SK-N-SH (cell line): ENCODE data around the gene SKI. TPM values are rescaled to one million over a fixed set of nuclear protein-coding genes. Genes with fewer than 3 reads are reported as not detected.

Experiments
- CTCF ChIA-PET: fragments of 300-600, 350-600 bp; formaldehyde crosslinking; extraction: SDS; loops from one replicate; lab custom pipeline; 2021; lab: Yijun Ruan, JAX
- POLR2A ChIA-PET: fragments of 350-600 bp; sonication (Branson Sonifier 250); formaldehyde crosslinking; extraction: SDS; loops from one replicate; lab custom pipeline; 2020; ENCODE audit warnings: antibody characterized with exemption, inconsistent platforms; lab: Yijun Ruan, JAX
- DNase-seq: peaks from one replicate; pipeline ENCODE4 v3.0.0; 2012
- H2AFZ ChIP-seq: fragments of 200-600 bp; sonication (generic); 2 replicates; pipeline ENCODE4 v1.8.1; 2016; ENCODE audit warnings: antibody characterized with exemption, mild to moderate bottlenecking, low read depth
- H3F3A ChIP-seq: fragments of 200-600 bp; sonication (generic); replicated peaks from 2 replicates; pipeline ENCODE3; 2016; ENCODE audit warnings: antibody characterized with exemption, mild to moderate bottlenecking; ENCODE audit not compliant: insufficient read depth
- H3K27ac ChIP-seq, 2 experiments: fragments of 200-500 bp in 1 of 2; fragments of 200-600 bp in 1 of 2; sonication (Bioruptor generic) in 1 of 2; sonication (generic), shearing (Covaris generic) in 1 of 2; 2 replicates each; pipeline versions ENCODE4 v1.5.1 to v1.6.1; 2014 to 2016; ENCODE audit warnings: low read depth in 2 of 2, inconsistent platforms in 1 of 2, low read length in 1 of 2, mild to moderate bottlenecking in 1 of 2, mixed read lengths in 1 of 2
- H3K27me3 ChIP-seq: fragments of 200-600 bp; sonication (generic), shearing (Covaris generic); 2 replicates; pipeline ENCODE4 v1.6.1; 2016; ENCODE audit warnings: mixed run types; ENCODE audit not compliant: insufficient read depth
- H3K36me3 ChIP-seq, 2 experiments: fragments of 200-500 bp in 1 of 2; fragments of 200-600 bp in 1 of 2; sonication (Bioruptor generic) in 1 of 2; sonication (generic) in 1 of 2; replicated peaks in 1 of 2; 2 replicates each; pipeline versions ENCODE3 to v1.5.1; 2014 to 2016; ENCODE audit warnings: low read length in 1 of 2, mild to moderate bottlenecking in 1 of 2; ENCODE audit not compliant: insufficient read depth in 2 of 2, control insufficient read depth in 1 of 2
- H3K4me1 ChIP-seq, 2 experiments: fragments of 200-500 bp in 1 of 2; fragments of 200-600 bp in 1 of 2; sonication (Bioruptor generic) in 1 of 2; sonication (generic), shearing (Covaris generic) in 1 of 2; 2 replicates each; pipeline versions ENCODE4 v1.5.1 to v1.6.1; 2014 to 2016; ENCODE audit warnings: low read depth in 1 of 2, low read length in 1 of 2, mixed run types in 1 of 2; ENCODE audit not compliant: insufficient read depth in 2 of 2, control insufficient read depth in 1 of 2
- H3K4me2 ChIP-seq: fragments of 200-600 bp; sonication (generic), shearing (Covaris generic); 2 replicates; pipeline ENCODE4 v1.6.1; 2017; ENCODE audit warnings: mixed run types
- H3K4me3 ChIP-seq, 2 experiments: fragments of 200-500 bp in 1 of 2; fragments of 200-600 bp in 1 of 2; sonication (Bioruptor generic) in 1 of 2; sonication (generic), shearing (Covaris generic) in 1 of 2; 2 replicates each; pipeline versions ENCODE4 v1.5.1 to v1.8.1; 2014 to 2016; ENCODE audit warnings: low read depth in 2 of 2, inconsistent platforms in 1 of 2, low read length in 1 of 2, mild to moderate bottlenecking in 1 of 2, mixed read lengths in 1 of 2, moderate library complexity in 1 of 2
- H3K79me2 ChIP-seq: fragments of 200-600 bp; sonication (generic); 2 replicates; pipeline ENCODE4 v1.8.1; 2017; ENCODE audit warnings: mild to moderate bottlenecking; ENCODE audit not compliant: insufficient read depth
- H3K9ac ChIP-seq: fragments of 200-600 bp; sonication (generic); 2 replicates; pipeline ENCODE4 v1.6.1; 2017; ENCODE audit warnings: mixed run types
- H3K9me2 ChIP-seq: fragments of 200-600 bp; sonication (generic); 2 replicates; pipeline ENCODE4 v1.6.1; 2017; ENCODE audit warnings: mixed run types
- H3K9me3 ChIP-seq: fragments of 200-600 bp; sonication (generic); 2 replicates; pipeline ENCODE4 v1.6.1; 2017; ENCODE audit warnings: mixed run types, mild to moderate bottlenecking, moderate library complexity
- H4K20me1 ChIP-seq: fragments of 200-600 bp; sonication (generic); 2 replicates; pipeline ENCODE4 v1.6.1; 2017; ENCODE audit warnings: mild to moderate bottlenecking, mixed run types; ENCODE audit not compliant: insufficient read depth
- EZH2phosphoT487 ChIP-seq: fragments of 200-600 bp; sonication (generic); IDR thresholded peaks from 2 replicates; pipeline ENCODE4 v1.6.1; 2017; ENCODE audit warnings: low read depth, mixed run types, mild to moderate bottlenecking, antibody characterized with exemption, moderate library complexity, borderline replicate concordance
- FOSL2 ChIP-seq: IDR thresholded peaks from 2 replicates; pipeline ENCODE4 v1.4.0; 2012; ENCODE audit warnings: low read depth, mild to moderate bottlenecking, moderate library complexity, borderline replicate concordance
- FOXM1 ChIP-seq: IDR thresholded peaks from 2 replicates; pipeline ENCODE4 v1.4.0; 2012; ENCODE audit warnings: low read depth, mild to moderate bottlenecking
- JUND ChIP-seq: IDR thresholded peaks from 2 replicates; pipeline ENCODE4 v1.4.0; 2012
- MEF2A ChIP-seq: IDR thresholded peaks from 2 replicates; pipeline ENCODE4 v1.4.0; 2012; ENCODE audit warnings: low read depth, borderline replicate concordance
- NFIC ChIP-seq: IDR thresholded peaks from 2 replicates; pipeline ENCODE4 v1.4.0; 2012; ENCODE audit warnings: borderline replicate concordance
- RAD21 ChIP-seq: IDR thresholded peaks from 2 replicates; pipeline ENCODE4 v1.6.1; 2012; ENCODE audit warnings: mild to moderate bottlenecking, low read length
- TCF12 ChIP-seq: IDR thresholded peaks from 2 replicates; pipeline ENCODE4 v1.4.0; 2012
- YY1 ChIP-seq: IDR thresholded peaks from 2 replicates; pipeline ENCODE4 v1.4.0; 2012; ENCODE audit warnings: low read depth, mild to moderate bottlenecking
- WGBS: methylation state at CpG from one replicate; pipeline ENCODE4 v1.1.6; 2017; ENCODE audit warnings: low lambda C conversion rate; 5-methylcytosine and 5-hydroxymethylcytosine counted together
- polyA plus RNA-seq, 3 experiments: library from polyadenylated mRNA; depleted of rRNA; stranded (reverse); fragments of >200 nt; gene quantifications; 2 replicates each; pipeline ENCODE4 v1.2.3, GENCODE V29; 2012
- TF ChIP-seq, protein P1 (sequence below): IDR thresholded peaks from 2 replicates; pipeline ENCODE4; 2012
- TF ChIP-seq, protein P2 (sequence below): fragments of 150-350 bp; IDR thresholded peaks from 2 replicates; pipeline ENCODE4 v1.6.1; 2016; ENCODE audit warnings: mild to moderate bottlenecking, low read depth, low read length
- TF ChIP-seq, protein P3 (sequence below): fragments of 150-350 bp; IDR thresholded peaks from 2 replicates; pipeline ENCODE4 v1.6.1; 2017; ENCODE audit warnings: antibody characterized with exemption, low read length, low read depth, borderline replicate concordance

Gene SKI
- polyA plus RNA-seq, 1 of the 3 experiments (the other 2 are of a cell fraction) = 7.2 TPM

DNA sequence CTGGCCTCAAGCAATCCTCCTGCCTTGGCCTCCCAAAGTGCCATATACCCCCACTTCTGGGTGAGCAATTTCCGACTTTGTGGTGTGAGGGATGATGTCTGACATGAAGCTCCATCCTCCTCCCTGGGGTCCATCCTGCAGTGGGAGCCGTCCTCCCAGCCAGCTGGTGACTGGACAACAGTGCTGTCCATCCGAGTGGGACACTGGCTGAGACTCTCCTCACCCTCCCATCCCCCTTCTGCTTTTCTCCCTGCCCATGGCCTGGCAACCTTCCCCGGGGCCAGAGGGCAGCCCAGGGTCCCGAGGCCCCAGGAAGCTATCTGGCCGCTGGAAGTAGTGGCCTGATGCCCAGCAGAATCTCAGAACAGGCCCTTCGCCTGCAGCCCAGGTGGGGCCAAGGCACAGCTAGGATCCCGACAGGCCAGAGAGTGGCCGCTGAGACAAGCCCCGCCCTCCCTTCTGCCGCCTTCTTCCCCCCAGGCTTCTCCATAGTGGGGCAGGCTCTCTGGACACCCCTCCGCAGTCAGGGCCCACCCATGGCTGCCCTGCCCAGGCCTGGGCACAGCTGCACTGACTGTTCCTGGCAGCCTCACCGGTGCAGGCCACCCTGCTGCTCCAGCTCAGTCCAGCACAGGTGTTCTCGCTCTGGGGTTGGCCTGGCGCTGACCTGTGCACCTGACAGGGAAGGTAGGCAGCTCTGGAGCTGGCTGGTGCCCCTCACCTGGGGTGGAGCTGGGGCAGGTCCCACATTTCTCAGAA lies 25.1 kb upstream of the SKI start:
- no peak overlapping the region; a peak in 1 of 4 replicates for H3K27ac ChIP-seq
- DNase-seq = no peak
- H4K20me1 ChIP-seq = no peaks in the 10 kb centered on the region
- H3K9me3 ChIP-seq = no peaks in the 10 kb centered on the region
- no peak overlapping the region for H3K4me2 ChIP-seq
- H3K4me3 ChIP-seq = no peak overlapping the region
- peaks cover 5 to 28% of the 10 kb centered on the region in 2 experiments; a peak in 1 of 4 replicates for H3K4me1 ChIP-seq
- no peak overlapping the region for H2AFZ ChIP-seq
- WGBS = 100% methylated on average over 3 of the region's 15 CpGs
- TF ChIP-seq, protein P1, sequence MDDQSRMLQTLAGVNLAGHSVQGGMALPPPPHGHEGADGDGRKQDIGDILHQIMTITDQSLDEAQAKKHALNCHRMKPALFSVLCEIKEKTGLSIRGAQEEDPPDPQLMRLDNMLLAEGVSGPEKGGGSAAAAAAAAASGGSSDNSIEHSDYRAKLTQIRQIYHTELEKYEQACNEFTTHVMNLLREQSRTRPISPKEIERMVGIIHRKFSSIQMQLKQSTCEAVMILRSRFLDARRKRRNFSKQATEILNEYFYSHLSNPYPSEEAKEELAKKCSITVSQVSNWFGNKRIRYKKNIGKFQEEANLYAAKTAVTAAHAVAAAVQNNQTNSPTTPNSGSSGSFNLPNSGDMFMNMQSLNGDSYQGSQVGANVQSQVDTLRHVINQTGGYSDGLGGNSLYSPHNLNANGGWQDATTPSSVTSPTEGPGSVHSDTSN = no peak
- TF ChIP-seq RAD21 = no peak
- no peak for TF ChIP-seq YY1
- TF ChIP-seq NFIC = no peak
- no peak for TF ChIP-seq MEF2A
- TF ChIP-seq EZH2phosphoT487 = no peak
- H3K27me3 ChIP-seq = no peaks in the 10 kb centered on the region
- ChIA-PET CTCF (interaction anchor here (0.9 to 11.4 kb wide), 6 partner anchors 8 to 189 kb away, joined by 3 to 292 read pairs (median 6); partner anchors contain the start of genes FAAP20, MORN1 and RER1), POLR2A (no interaction called here)
- H3F3A ChIP-seq = no peaks in the 10 kb centered on the region
- no peak overlapping the region for H3K9ac ChIP-seq
- no peaks in the 10 kb centered on the region for H3K79me2 ChIP-seq
- no peaks in the 10 kb centered on the region for H3K9me2 ChIP-seq
- no peaks in the 10 kb centered on the region for H3K36me3 ChIP-seq

DNA sequence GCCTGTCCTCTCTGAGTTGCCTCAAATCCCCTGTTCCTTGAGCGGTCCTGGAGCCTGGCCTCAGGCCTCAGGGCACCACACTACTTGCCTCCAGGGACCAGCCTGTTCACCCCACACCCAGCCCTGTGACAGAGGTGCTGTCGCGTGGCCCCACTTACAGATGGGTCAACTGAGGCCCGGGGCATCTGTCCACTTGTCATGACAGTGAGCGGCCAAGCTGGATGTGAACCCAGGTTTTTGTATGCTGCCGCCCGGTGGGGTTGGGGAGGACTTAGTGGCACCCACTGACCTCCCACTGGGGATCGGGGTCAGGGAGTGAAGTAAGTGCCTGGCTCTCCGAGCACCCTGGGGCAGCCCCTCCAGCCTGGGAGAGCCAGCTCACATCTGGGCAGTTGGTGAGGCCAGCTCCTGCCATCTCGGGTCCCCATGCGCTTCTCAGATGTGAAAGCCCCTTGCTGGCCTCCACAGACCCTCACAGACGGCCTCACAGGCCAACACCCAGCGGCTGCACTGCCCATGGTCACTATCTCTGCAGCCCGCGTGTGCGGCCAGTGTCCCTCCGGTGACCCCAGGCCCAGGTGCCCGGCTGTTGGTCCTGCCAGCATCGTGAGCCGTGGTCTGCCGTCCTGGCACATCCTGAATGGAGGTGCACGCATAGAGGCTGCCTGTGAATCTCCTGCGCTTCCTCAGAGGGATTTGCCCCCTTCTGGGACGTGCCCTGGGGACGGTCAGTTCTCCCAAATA lies 24.3 kb upstream of the SKI start:
- H3K4me1 ChIP-seq = peaks cover 9 to 25% of the 10 kb centered on the region in 2 experiments; a peak in 2 of 4 replicates
- H3K27me3 ChIP-seq = no peaks in the 10 kb centered on the region
- peak overlapping the region; percentile 85; the same call in 1 of the 2 replicates for H3K4me2 ChIP-seq
- H3K9me3 ChIP-seq = no peaks in the 10 kb centered on the region
- ChIA-PET POLR2A (interaction anchor here (0.9 kb wide), 1 partner anchor 24 kb away, joined by 4 read pairs; no protein-coding TSS in a partner anchor), CTCF (interaction anchor here (0.9 to 11.4 kb wide), 4 partner anchors 8 to 184 kb away, joined by 3 to 292 read pairs (median 26); partner anchors contain the start of gene FAAP20)
- no peak overlapping the region; the same call in 1 of the 2 replicates for H2AFZ ChIP-seq
- no peak for TF ChIP-seq TCF12
- no peak for TF ChIP-seq FOXM1
- no peak for TF ChIP-seq NFIC
- no peak for TF ChIP-seq FOSL2
- TF ChIP-seq, protein P1 = no peak
- TF ChIP-seq, protein P2, sequence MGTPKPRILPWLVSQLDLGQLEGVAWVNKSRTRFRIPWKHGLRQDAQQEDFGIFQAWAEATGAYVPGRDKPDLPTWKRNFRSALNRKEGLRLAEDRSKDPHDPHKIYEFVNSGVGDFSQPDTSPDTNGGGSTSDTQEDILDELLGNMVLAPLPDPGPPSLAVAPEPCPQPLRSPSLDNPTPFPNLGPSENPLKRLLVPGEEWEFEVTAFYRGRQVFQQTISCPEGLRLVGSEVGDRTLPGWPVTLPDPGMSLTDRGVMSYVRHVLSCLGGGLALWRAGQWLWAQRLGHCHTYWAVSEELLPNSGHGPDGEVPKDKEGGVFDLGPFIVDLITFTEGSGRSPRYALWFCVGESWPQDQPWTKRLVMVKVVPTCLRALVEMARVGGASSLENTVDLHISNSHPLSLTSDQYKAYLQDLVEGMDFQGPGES = no peak
- TF ChIP-seq, protein P3, sequence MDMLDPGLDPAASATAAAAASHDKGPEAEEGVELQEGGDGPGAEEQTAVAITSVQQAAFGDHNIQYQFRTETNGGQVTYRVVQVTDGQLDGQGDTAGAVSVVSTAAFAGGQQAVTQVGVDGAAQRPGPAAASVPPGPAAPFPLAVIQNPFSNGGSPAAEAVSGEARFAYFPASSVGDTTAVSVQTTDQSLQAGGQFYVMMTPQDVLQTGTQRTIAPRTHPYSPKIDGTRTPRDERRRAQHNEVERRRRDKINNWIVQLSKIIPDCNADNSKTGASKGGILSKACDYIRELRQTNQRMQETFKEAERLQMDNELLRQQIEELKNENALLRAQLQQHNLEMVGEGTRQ = no peak
- no peak for TF ChIP-seq JUND
- DNase-seq = no peak
- H4K20me1 ChIP-seq = no peaks in the 10 kb centered on the region
- no peak overlapping the region; a peak in 1 of 4 replicates for H3K4me3 ChIP-seq
- H3K9me2 ChIP-seq = no peaks in the 10 kb centered on the region
- no peaks in the 10 kb centered on the region for H3F3A ChIP-seq
- no peak overlapping the region; the same call in 1 of the 2 replicates for H3K9ac ChIP-seq
- H3K27ac ChIP-seq = peak overlapping the region in 1 of 2 experiments; percentile 72; a peak in 1 of 4 replicates
- H3K79me2 ChIP-seq = no peaks in the 10 kb centered on the region
- no peaks in the 10 kb centered on the region for H3K36me3 ChIP-seq
- 94% methylated on average over 3 of the region's 25 CpGs for WGBS
